Vagina (tissue), 2 donors: Measurements from ENCODE around the gene DNMT1.

ENCODE experiments used
- CTCF ChIP-seq, 3 experiments: fragments of 450-650 bp in 2 of 3; fragments of 200-600 bp in 1 of 3; sonication (generic) in 1 of 3; IDR thresholded peaks; one replicate each; pipeline ENCODE4 v1.5.1; 2017 to 2019; ENCODE audit warnings: antibody characterized with exemption in 3 of 3, mild to moderate bottlenecking in 2 of 3, moderate library complexity in 2 of 3
- POLR2A ChIP-seq, 2 donors: fragments of 450-650 bp; IDR thresholded peaks; one replicate each; pipeline ENCODE4 v1.6.1; 2017; ENCODE audit warnings: antibody characterized with exemption in 2 of 2, mild to moderate bottlenecking in 2 of 2, moderate library complexity in 2 of 2
- POLR2AphosphoS5 ChIP-seq, 2 donors: sonication (generic); formaldehyde crosslinking; IDR thresholded peaks; one replicate each; pipeline ENCODE4 v1.9.0; 2017; ENCODE audit warnings: antibody characterized with exemption in 2 of 2, mild to moderate bottlenecking in 2 of 2, low read depth in 1 of 2; ENCODE audit not compliant: insufficient read depth in 1 of 2

DNA sequence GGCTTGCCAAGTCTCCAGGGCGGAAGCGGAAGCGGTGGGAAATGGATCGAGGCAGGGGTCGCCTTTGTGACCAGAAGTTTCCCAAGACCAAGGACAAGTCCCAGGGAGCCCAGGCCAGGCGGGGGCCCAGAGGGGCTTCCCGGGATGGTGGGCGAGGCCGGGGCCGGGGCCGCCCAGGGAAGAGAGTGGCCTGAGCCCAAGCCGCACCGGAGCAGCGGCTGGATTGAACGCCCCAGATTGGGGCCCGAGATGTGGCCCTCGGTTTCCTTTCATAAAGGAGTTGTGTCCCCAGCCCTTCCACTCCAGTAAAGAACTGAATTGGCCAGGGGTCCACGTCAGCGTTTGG, 83.8 kb downstream of the DNMT1 start:
- TF ChIP-seq CTCF (IDR thresholded peaks at IDR 0.05) = no peak
- no peak for TF ChIP-seq POLR2A (IDR thresholded peaks at IDR 0.05)
- TF ChIP-seq POLR2AphosphoS5 (IDR thresholded peaks at IDR 0.05; ENCODE audit: insufficient read depth in 1 of 2, low read depth in 1 of 2) = no peak
